Breast epithelium (tissue), 3 donors: ENCODE results near the gene CMTM7.
"Not testable (repeated sequence)": the region's sequence is repeated elsewhere in the genome, so short reads cannot be mapped to it uniquely, and the experiment has no call there.

Source experiments
- CTCF ChIP-seq, 3 donors: fragments of 450-650 bp; IDR thresholded peaks; one replicate each; pipeline ENCODE4 v1.5.1; 2016 to 2017; ENCODE audit warnings: antibody characterized with exemption in 3 of 3, mild to moderate bottlenecking in 3 of 3, moderate library complexity in 3 of 3
- POLR2A ChIP-seq: fragments of 450-650 bp; IDR thresholded peaks from one replicate; pipeline ENCODE4 v1.6.1; 2016; ENCODE audit warnings: antibody characterized with exemption, mild to moderate bottlenecking, moderate library complexity
- POLR2AphosphoS5 ChIP-seq, 3 donors: sonication (generic); formaldehyde crosslinking; IDR thresholded peaks; one replicate each; pipeline ENCODE4 v1.6.1; 2017; ENCODE audit warnings: antibody characterized with exemption in 3 of 3

- TF ChIP-seq POLR2A; CTCF (IDR thresholded peaks at IDR 0.05); POLR2AphosphoS5 (IDR thresholded peaks at IDR 0.05): not testable (repeated sequence)
Measured at GRCh38 chr3:32464726-32465125, 73.1 kb downstream of the CMTM7 start.
